GM12892 (cell line): ENCODE data around the gene OXLD1.

Experiments used
- DNase-seq: peaks from one replicate; pipeline ENCODE4 v3.0.0; 2011; ENCODE audit not compliant: insufficient read length
- FAIRE-seq: peaks from 2 replicates; lab custom pipeline; 2011; peaks lifted over from hg19 to GRCh38; lab: Jason Lieb, UNC
- POLR2A ChIP-seq: IDR thresholded peaks from 2 replicates; pipeline ENCODE4 v1.6.1; 2011; ENCODE audit warnings: low read depth, low read length, control low read depth
- POLR2AphosphoS5 ChIP-seq: IDR thresholded peaks from 2 replicates; pipeline ENCODE4 v1.6.1; 2011; ENCODE audit warnings: low read depth, low read length, control low read depth
- TAF1 ChIP-seq: IDR thresholded peaks from 2 replicates; pipeline ENCODE4 v1.6.1; 2011; ENCODE audit warnings: low read depth, mild to moderate bottlenecking, control low read depth, low read length, borderline replicate concordance

OXLD1 gene

DNA sequence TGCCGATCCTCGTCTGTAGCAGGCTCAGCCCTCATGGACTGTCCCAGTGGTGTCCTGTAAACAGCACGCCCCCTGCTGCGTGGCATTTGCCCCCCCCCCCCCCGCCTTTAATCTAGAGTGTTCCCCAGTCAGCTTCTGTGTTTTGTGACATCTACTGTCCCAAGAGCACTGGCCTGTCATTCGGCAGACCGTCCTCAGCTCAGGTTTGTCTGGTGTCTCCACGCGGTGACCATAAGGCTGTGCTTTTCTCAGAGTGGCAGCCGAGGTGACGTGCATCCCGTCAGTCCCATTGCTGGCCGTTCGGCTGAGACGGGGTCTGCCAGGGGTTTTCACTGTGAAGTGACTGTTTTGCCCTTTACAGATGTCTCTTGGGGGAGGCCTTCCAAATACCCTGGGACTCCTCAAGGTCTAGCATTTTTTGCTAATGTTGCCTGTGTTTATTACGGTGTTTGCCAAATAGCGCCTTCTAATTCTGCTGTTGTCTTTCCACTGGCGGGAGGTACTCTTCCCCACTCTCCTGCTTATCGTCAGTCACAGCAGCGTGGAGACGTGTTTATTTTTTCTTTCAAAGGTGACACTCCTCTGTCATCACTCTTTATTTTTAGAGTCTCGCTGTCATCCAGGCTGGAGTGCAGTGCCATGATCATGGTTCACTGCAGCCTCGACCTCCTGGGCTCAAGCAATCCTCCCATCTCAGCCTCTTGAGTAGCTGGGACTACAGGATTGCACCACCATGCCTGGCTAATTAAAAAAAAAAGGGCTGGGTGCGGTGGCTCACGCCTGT lies 31.0 kb upstream of the OXLD1 start:
- FAIRE-seq (no peak), DNase-seq (no peak)
- no peak for TF ChIP-seq POLR2A
- TF ChIP-seq POLR2AphosphoS5 = no peak
- TF ChIP-seq TAF1 = no peak

DNA sequence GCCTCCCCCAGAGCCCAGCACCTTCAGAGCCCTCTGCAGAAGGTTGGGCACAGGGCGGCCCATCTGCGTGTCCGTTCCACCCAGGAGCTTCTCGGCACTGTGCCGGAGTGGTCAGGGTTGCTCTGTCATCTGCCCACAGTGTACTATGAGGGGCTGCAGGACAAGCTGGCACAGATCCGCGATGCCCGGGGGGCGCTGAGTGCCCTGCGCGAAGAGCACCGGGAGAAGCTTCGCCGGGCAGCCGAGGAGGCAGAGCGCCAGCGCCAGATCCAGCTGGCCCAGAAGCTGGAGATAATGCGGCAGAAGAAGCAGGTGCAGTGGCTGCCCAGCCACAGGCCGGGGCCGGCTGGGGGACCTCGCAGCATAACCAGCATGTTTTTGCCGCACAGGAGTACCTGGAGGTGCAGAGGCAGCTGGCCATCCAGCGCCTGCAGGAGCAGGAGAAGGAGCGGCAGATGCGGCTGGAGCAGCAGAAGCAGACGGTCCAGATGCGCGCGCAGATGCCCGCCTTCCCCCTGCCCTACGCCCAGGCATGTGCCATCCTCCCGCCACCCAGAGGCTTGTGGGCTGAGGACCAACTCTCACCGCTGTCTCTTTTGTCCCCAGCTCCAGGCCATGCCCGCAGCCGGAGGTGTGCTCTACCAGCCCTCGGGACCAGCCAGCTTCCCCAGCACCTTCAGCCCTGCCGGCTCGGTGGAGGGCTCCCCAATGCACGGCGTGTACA lies 30.0 kb upstream of the OXLD1 start:
- TF ChIP-seq TAF1 (no peak), POLR2AphosphoS5 (no peak), POLR2A (0 out of 2 replicates have a peak, but pooled peaks have one; percentile 23)
- FAIRE-seq = no peak
- no peak for DNase-seq

DNA sequence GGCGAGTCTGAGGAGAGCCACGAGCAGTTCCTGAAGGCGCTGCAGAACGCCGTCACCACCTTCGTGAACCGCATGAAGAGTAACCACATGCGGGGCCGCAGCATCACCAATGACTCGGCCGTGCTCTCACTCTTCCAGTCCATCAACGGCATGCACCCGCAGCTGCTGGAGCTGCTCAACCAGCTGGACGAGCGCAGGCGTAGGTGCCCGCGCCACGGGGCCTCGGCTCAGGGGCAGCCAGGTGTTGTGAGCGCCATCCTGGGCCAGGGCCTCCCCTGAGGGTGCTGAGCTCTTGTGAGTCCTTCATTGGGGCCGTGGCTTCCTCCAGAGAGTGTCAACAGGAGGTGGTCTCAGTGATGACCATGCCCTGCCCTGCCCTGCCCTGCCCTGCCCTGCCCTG lies 29.4 kb upstream of the OXLD1 start:
- FAIRE-seq (no peak), DNase-seq (no peak)
- TF ChIP-seq POLR2AphosphoS5 (no peak), TAF1 (no peak), POLR2A (no peak; the same call in 1 of the 2 replicates)

DNA sequence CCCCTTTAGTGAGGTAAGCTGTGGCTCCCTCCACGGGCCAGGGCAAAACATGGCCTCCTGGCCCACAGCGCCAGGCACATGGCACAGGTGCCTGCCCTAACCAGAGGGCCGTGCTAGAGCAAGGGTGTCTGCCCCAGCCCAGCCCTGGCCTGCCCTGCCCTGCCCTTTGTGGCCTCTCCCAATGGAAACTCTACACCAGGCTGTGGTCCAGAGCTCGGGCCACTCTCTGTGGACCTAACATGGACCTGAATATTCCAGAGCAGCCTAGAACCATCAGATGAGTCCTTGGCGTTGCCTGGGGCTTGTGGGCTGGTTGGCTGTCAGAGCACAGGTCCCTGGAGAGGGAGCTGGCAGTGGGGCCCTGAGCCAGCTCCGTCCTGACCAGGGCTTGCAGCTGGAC lies 28.8 kb upstream of the OXLD1 start:
- TF ChIP-seq TAF1 = no peak
- no peak for FAIRE-seq
- no peak for DNase-seq

DNA sequence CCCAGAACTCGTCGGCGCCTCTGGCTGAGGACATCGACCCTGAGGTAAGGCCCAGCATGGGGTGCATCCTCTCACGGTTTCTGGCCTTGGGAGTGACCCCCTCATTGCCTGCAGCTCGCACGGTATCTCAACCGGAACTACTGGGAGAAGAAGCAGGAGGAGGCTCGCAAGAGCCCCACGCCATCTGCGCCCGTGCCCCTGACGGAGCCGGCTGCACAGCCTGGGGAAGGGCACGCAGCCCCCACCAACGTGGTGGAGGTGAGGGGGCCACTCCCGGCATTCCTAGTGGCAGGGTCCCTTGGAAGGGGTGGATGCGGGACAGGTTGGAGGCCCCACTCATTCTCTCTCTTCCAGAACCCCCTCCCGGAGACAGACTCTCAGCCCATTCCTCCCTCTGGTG lies 28.4 kb upstream of the OXLD1 start:
- no peak for FAIRE-seq
- no peak for DNase-seq
- TF ChIP-seq POLR2AphosphoS5 = no peak
- TF ChIP-seq POLR2A = no peak
- no peak for TF ChIP-seq TAF1

DNA sequence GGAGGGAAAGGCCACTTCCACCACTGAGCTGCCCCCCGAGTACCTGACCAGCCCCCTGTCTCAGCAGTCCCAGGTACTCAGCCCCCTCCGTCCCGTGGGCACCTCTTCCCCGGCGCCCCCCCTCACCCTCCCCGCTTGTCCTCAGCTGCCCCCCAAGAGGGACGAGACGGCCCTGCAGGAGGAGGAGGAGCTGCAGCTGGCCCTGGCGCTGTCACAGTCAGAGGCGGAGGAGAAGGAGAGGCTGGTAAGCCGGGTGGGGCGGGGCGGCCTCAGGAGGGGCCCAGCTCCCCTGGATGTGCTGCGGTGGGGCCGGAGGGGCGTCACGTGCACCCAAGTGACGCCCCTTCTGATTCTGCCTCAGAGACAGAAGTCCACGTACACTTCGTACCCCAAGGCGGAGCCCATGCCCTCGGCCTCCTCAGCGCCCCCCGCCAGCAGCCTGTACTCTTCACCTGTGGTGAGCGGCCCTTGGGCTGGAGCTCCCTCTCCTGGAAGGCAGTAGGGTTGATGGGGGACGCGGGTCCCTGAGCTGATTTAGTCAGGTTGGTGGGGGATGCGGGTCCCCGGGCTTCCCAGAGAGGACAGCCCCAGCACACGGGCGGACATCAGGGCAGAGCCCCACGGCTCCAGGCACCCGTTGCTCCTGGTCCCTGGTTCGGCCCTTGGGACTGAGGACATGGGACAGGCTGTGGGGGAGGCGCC lies 27.3 kb upstream of the OXLD1 start:
- TF ChIP-seq TAF1 (no peak), POLR2AphosphoS5 (no peak), POLR2A (no peak)
- FAIRE-seq = no peak
- no peak for DNase-seq

DNA sequence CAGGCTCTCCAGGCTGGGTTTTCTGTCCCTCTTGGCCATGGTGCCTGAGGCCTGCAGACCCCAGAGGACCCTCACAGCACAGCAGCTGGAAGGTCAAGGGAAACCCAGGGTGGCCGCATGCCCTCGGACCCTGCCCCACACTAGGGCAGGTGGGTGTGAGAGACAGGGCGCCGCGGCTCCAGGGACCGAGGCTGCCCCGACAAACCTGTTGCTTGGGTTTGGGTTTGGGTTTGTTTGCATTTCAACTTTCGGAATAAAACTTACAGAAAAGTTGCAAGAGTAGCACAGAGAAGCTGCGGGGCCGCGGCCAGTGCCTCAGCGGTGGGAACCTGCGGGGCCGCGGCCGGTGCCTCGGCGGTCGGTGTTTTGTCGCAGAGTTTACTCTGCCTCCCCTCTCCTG lies 25.2 kb upstream of the OXLD1 start:
- TF ChIP-seq POLR2AphosphoS5 = no peak
- no peak for TF ChIP-seq POLR2A
- no peak for TF ChIP-seq TAF1
- no peak for DNase-seq
- FAIRE-seq = no peak

DNA sequence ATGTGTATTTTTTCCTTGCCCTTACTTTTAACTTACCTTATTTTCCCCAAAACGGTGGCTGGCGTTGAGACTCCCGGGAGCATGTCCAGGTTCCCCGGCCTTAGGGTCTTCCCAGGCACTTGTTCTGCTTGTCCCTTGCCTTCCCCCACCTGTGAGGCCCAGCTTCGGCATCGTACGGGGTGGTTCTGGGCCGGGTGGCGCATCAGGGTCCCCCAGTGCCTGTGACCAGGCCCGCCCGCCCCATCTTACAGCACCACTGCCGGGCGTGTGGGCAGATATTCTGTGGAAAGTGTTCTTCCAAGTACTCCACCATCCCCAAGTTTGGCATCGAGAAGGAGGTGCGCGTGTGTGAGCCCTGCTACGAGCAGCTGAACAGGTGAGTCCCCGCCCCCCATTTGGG lies 24.8 kb upstream of the OXLD1 start:
- no peak for TF ChIP-seq POLR2AphosphoS5
- TF ChIP-seq TAF1 = no peak
- no peak for TF ChIP-seq POLR2A
- FAIRE-seq (no peak), DNase-seq (no peak)

DNA sequence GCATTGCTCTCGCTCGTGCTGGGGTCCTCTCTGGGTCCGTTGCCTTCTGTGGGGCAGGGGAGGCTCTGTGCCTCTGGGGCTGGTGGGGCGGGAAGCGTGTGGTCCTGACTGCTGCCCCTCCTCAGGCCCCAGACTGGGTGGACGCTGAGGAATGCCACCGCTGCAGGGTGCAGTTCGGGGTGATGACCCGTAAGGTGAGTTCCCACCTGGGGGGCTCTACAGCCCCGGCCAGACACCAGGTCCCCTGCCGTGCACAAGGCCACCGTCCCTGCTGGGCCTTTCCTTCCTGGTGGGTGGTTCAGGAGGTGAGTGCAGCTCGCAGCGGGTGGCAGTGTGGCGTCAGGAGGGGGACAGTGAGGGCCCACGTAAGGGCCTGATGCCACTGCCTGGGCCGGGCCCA lies 24.1 kb upstream of the OXLD1 start:
- TF ChIP-seq POLR2A (no peak), POLR2AphosphoS5 (no peak), TAF1 (no peak)
- DNase-seq (no peak), FAIRE-seq (no peak)

DNA sequence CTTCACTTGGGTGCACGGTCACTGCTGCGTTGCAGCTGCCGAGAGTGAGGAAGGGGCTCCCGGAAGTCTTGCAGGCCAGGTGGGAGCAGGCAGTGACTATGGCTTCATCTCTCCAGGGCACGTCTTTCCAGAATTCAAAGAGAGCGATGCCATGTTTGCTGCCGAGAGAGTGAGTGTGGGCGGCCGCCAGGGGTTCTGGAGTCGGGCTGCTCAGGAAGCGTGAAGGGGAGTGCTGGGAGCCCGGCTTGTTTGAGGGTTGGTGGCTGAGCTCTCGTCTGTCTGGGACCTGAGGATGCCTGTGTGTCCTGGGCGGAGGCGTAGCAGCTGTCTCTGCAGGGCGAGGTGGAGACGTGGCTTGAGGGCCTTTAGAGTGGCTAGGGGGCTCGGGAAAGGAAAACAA lies 23.7 kb upstream of the OXLD1 start:
- no peak for TF ChIP-seq TAF1
- DNase-seq (no peak), FAIRE-seq (no peak)

DNA sequence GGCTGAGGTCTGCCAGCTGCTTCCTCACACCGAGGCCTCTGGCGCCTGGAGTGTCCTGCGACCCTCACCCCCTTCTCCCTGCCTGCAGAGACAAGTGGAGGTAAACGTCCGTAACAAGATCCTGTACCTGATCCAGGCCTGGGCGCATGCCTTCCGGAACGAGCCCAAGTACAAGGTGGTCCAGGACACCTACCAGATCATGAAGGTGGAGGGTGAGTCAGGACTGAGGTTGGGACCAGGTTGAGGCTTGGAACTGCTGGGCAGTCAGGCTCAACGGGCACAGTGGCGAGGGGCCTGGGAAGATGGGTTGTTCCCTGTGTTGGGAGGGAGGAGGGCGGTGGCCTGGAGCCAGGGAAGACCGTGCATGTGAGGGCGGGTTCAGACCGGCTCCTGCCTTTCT lies 22.2 kb upstream of the OXLD1 start:
- FAIRE-seq = no peak
- no peak for TF ChIP-seq TAF1
- no peak for TF ChIP-seq POLR2AphosphoS5
- no peak for TF ChIP-seq POLR2A
- no peak for DNase-seq
